ENCODE data around the gene CEACAM6.
A peak's percentile ranks its signal among the peaks of the same experiment; 100 is the strongest.

Gene CEACAM6

DNA sequence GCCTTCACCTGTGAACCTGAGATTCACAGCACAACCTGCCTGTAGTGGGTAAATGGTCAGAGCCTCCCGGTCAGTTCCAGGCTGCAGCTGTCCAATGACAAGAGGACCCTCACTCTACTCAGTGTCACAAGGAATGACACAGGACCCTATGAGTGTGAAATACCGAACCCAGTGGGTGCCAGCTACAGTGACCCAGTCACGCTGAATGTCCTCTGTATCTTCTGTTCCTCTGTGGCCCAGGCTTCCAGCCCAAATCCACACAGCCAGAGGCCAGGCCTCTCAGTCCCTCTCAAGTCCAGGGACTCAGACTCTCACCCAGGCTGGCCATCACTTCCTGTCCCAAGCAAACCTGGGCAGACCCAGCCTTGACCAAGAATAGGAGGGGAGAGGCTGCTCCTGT lies 51.8 kb downstream of the CEACAM6 start:
- H3K4me1 ChIP-seq: peaks cover 59% of the 10 kb centered on the region
- no peak overlapping the region for H3K4me3 ChIP-seq
- no peaks in the 10 kb centered on the region for H4K20me1 ChIP-seq
- no peak overlapping the region for H3K9ac ChIP-seq
- no peak overlapping the region for H3K4me2 ChIP-seq
- TF ChIP-seq Cebpa-rat (IDR thresholded peaks at IDR 0.05): no peak
- H3K9me3 ChIP-seq: no peaks in the 10 kb centered on the region
- H3K27me3 ChIP-seq: no peaks in the 10 kb centered on the region
- no peaks in the 10 kb centered on the region for H3K36me3 ChIP-seq
- H3K27ac ChIP-seq: no peak overlapping the region

DNA sequence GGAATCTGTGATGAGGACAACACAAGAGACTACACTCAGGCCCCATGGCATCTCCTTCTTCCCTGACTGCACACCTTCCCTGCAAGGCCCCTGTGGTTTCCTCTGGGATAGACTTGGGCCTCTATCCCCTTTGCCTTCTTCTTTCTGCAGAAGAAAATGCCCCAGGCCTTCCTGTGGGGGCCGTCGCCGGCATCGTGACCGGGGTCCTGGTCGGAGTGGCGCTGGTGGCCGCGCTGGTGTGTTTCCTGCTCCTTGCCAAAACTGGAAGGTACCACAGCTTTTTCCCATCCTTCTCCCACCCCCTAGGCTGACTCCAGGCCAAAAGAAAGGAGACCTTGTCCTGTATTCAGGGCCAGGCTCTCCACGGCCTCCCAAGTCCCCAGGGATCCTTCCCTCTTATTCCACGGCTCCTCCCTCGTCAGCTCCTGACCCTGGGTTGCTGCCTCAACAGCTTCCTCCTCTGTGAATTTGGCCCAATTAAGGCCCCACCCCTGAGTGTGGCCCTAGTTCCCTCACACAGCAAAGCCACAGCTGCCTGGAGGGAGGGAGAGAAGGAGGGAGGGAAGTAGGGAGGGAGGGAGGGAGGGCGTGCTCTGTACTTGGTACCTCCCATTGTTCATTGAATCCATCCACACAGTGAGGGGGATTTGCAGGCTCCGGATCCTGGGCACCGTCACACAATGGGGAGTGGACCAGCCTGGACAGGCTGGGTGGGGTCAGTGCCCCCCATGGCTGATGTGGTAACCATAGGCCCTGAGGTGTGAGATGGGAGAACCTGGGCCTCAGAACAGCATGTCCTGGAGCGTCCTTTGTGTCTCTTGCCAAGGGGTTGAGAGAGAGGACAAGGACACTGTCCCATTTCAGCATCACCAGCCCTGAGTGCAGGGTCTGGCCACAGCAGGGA lies 53.6 kb downstream of the CEACAM6 start:
- H3K4me2 ChIP-seq: peak overlapping the region; percentile 92
- no peaks in the 10 kb centered on the region for H3K36me3 ChIP-seq
- no peak for TF ChIP-seq Cebpa-rat (IDR thresholded peaks at IDR 0.05)
- no peaks in the 10 kb centered on the region for H3K27me3 ChIP-seq
- no peaks in the 10 kb centered on the region for H3K9me3 ChIP-seq
- H3K4me1 ChIP-seq: peaks cover 59% of the 10 kb centered on the region
- H3K9ac ChIP-seq: no peak overlapping the region
- peak overlapping the region; percentile 85; the same call in 1 of the 2 replicates for H3K27ac ChIP-seq
- no peaks in the 10 kb centered on the region for H4K20me1 ChIP-seq
- no peak overlapping the region for H3K4me3 ChIP-seq

DNA sequence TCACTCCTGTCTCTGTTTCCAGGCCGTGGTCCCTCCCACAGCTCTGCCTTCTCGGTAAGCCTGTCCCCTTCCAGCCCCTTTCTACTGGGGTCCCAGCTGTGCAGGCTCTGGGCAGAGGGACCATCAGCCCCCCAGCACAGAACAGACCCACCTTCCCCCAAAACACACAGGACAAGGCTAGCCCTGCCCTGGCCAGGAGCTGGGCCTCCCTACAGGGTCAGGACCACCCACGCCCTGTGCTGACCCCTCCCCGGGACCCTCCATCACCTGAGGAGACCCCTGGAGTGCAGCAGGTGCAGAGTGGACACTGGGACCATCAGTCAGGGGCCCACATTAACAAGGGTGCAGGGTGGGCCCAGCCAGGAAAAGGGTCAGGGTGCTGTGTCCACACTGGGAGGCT lies 55.0 kb downstream of the CEACAM6 start:
- peak overlapping the region; percentile 85 for H3K27ac ChIP-seq
- H3K4me3 ChIP-seq: peak overlapping the region; percentile 55
- peak overlapping the region; percentile 54 for H3K9ac ChIP-seq
- no peaks in the 10 kb centered on the region for H3K36me3 ChIP-seq
- H3K4me2 ChIP-seq: peak overlapping the region; percentile 92
- no peaks in the 10 kb centered on the region for H4K20me1 ChIP-seq
- H3K27me3 ChIP-seq: no peaks in the 10 kb centered on the region
- H3K4me1 ChIP-seq: peaks cover 66% of the 10 kb centered on the region
- TF ChIP-seq Cebpa-rat (IDR thresholded peaks at IDR 0.05): no peak
- H3K9me3 ChIP-seq: no peaks in the 10 kb centered on the region

DNA sequence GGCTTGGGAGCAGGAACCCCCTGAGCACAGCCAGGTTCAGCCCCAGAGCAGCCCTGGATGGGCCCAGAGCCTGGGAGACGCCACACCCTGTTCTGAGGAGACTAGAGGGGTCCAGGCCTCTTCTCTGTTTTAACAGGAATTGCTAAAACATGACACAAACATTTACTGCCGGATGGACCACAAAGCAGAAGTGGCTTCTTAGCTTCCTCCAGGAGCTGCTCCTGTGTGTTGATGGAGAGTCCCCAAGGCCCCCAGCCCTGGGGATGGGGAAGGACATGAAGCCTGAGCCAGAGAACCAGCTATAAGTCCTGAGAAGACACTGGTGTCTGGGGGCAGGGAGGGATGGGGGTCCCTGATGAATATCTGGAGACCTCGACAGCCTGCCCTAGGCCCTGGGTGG lies 55.7 kb downstream of the CEACAM6 start:
- no peaks in the 10 kb centered on the region for H3K27me3 ChIP-seq
- H3K4me3 ChIP-seq: peak overlapping the region; percentile 55
- H3K36me3 ChIP-seq: no peaks in the 10 kb centered on the region
- H4K20me1 ChIP-seq: no peaks in the 10 kb centered on the region
- H3K27ac ChIP-seq: peak overlapping the region; percentile 85
- TF ChIP-seq Cebpa-rat (IDR thresholded peaks at IDR 0.05): no peak
- H3K4me1 ChIP-seq: peaks cover 68% of the 10 kb centered on the region
- H3K9ac ChIP-seq: peak overlapping the region; percentile 54
- H3K9me3 ChIP-seq: no peaks in the 10 kb centered on the region
- H3K4me2 ChIP-seq: peak overlapping the region; percentile 92

DNA sequence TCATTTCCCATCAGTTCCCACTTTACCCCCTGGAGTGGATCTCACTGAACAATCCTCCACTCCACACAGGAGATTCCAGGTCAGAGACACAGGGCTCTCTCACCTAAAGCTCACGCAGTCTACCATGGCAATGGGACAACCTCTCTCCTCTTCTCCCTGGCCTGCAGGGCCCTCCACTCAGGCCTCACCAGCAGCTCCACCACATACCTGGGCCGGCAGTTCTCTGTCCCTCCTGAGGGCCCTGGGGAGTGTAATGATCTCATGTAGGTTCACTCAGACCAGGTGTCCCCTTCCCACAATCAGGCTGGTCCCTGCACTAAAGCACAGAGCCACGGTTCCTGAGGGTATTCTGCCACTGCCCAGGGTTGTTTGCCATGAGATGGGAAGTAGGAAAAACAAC lies 56.7 kb downstream of the CEACAM6 start:
- no peak for TF ChIP-seq Cebpa-rat (IDR thresholded peaks at IDR 0.05)
- H3K36me3 ChIP-seq: no peaks in the 10 kb centered on the region
- no peak overlapping the region for H3K4me3 ChIP-seq
- 0 out of 2 replicates have a peak overlapping the region, but pooled peaks have one; percentile 85 for H3K27ac ChIP-seq
- H3K9me3 ChIP-seq: no peaks in the 10 kb centered on the region
- no peak overlapping the region for H3K9ac ChIP-seq
- no peaks in the 10 kb centered on the region for H4K20me1 ChIP-seq
- H3K4me2 ChIP-seq: peak overlapping the region; percentile 92
- H3K27me3 ChIP-seq: no peaks in the 10 kb centered on the region
- peaks cover 68% of the 10 kb centered on the region for H3K4me1 ChIP-seq

DNA sequence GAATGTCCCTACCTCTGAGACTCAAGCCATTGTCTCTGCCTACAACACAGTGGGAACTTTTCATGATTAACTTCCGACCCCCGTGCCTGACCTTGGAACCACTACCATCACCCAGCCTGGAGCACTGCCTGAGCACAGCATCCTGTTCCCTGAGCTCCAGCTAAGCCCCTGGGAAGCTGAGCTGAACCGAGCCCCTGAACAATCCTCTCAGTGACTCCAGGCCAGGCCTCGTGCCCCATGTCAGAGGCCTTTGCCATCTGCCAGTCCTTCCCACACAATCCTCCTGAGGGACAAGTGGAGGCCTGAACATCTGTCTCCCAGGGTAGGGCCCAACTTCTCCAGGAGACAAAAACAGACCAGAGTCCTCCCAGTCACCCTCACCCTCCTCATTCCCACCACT lies 58.6 kb downstream of the CEACAM6 start:
- H3K27me3 ChIP-seq: no peaks in the 10 kb centered on the region
- H3K36me3 ChIP-seq: no peaks in the 10 kb centered on the region
- TF ChIP-seq Cebpa-rat (IDR thresholded peaks at IDR 0.05): no peak
- H3K27ac ChIP-seq: no peak overlapping the region
- peaks cover 59% of the 10 kb centered on the region for H3K4me1 ChIP-seq
- H3K9ac ChIP-seq: no peak overlapping the region
- no peaks in the 10 kb centered on the region for H3K9me3 ChIP-seq
- no peak overlapping the region for H3K4me3 ChIP-seq
- no peaks in the 10 kb centered on the region for H4K20me1 ChIP-seq
- peak overlapping the region; percentile 40 for H3K4me2 ChIP-seq

DNA sequence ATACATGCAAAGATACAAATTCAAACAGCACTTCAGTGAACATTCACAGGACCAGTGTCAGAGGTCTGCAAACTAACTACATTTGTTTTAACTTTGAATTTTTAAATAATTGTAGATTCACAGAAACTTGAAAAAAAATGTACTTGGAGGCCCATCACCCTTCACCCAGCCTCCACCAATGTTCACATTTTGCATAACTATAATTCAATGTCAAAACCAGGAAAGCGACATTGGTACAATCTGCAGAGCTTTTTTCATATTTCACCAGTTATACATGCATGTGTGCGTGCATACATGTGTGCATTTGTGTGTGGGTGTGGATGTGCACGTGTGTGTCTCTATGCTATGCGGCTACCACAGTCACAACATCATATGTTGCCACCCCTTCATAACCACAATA lies 60.0 kb downstream of the CEACAM6 start:
- Histone ChIP-seq H3K36me3 (no peaks in the 10 kb centered on the region), H3K27ac (no peak overlapping the region), H3K4me3 (no peak overlapping the region), H4K20me1 (no peaks in the 10 kb centered on the region), H3K9me3 (no peaks in the 10 kb centered on the region), H3K4me1 (peaks cover 45% of the 10 kb centered on the region), H3K27me3 (no peaks in the 10 kb centered on the region), H3K9ac (no peak overlapping the region), H3K4me2 (peak overlapping the region; percentile 40; the same call in 1 of the 2 replicates)
- TF ChIP-seq Cebpa-rat (IDR thresholded peaks at IDR 0.05): no peak

DNA sequence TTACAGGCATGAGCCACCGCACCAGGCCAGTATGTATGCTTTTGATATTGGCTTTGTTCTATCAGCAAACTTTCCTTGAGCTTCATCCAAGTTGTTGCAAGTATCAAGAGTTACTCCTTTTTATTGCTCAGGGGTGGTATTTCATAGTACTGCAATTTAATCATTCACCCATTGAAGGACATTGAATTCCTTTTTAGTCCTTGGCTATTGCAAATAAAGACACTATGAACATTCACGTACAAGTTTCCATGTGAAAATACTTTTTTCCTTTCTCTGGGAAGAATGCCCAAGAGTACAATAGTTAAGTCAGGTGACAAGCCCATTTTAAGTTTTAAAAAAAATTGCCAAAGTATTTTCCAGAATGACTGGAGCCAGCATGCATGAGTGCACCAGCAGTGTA lies 61.4 kb downstream of the CEACAM6 start:
- Histone ChIP-seq H3K27me3 (no peaks in the 10 kb centered on the region), H3K27ac (no peak overlapping the region)

DNA sequence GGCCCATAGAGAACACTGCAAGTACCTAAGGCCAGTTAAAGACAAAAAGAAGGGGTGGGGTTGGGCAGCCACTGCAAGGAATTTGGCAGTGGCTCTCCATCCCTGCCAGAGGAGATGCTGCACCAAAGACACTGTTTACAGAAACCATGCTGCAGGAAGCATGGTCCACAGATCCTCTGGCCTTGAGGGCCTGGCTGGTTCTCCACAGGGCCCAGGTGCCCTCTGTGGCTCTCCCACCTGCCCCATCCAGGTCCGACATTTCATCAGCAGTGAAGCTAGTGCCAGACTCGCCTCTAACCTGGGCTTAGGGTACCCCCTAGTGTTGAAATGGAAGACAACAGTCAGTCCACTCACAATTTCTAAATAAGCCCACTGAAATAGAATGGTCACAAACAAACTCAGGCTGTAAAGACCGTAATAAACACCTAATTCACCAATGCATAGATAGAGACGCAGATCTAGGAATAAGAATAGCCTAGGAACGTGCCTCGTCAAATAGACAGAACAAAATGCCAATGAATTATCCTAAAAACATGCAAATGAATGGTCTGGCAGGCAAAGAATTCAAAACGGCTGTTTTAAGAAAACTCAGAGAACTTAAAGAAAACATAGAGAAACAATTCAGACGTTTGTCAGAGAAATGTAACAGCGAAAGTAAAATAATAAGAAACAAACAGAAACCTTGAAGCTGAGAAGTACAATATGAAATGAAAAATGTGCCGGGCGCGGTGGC lies 65.8 kb downstream of the CEACAM6 start:
- Histone ChIP-seq H3K27me3 (no peaks in the 10 kb centered on the region), H3K9me3 (no peaks in the 10 kb centered on the region), H4K20me1 (no peaks in the 10 kb centered on the region), H3K9ac (no peak overlapping the region), H3K36me3 (no peaks in the 10 kb centered on the region), H3K4me2 (no peak overlapping the region), H3K4me1 (no peaks in the 10 kb centered on the region), H3K4me3 (no peak overlapping the region), H3K27ac (no peak overlapping the region)
- TF ChIP-seq Cebpa-rat (IDR thresholded peaks at IDR 0.05): no peak

More for the DNA sequence above, 61.4 kb downstream of the CEACAM6 start:
- H3K36me3 ChIP-seq: no peaks in the 10 kb centered on the region
- H3K4me2 ChIP-seq: no peak overlapping the region
- H3K9me3 ChIP-seq: no peaks in the 10 kb centered on the region
- TF ChIP-seq Cebpa-rat (IDR thresholded peaks at IDR 0.05): no peak
- H4K20me1 ChIP-seq: no peaks in the 10 kb centered on the region
- H3K4me3 ChIP-seq: no peak overlapping the region
- H3K4me1 ChIP-seq: peaks cover 31% of the 10 kb centered on the region
- H3K9ac ChIP-seq: no peak overlapping the region
